H1 (cell line): ENCODE measurements around the gene DNAH12. TPM values are rescaled to one million over a fixed set of nuclear protein-coding genes. Genes with fewer than 3 reads are reported as not detected.

Experiments
- CTCF ChIA-PET: fragments of 300-600 bp; sonication (Branson Sonifier 250); formaldehyde crosslinking; loops from one replicate; lab custom pipeline; 2021; ENCODE audit not compliant: partially characterized antibody; lab: Charles Lee
- POLR2A ChIA-PET: fragments of 300-600 bp; sonication (Branson Sonifier 250); formaldehyde crosslinking; loops from one replicate; lab custom pipeline; 2021; ENCODE audit warnings: inconsistent platforms; ENCODE audit not compliant: partially characterized antibody; lab: Charles Lee
- DNase-seq, 2 experiments: peaks; one replicate each; pipeline versions ENCODE4 v3.0.0 to v3.0.0-alpha.2; 2010 to 2022; ENCODE audit warnings: low spot score in 2 of 2, low read depth in 1 of 2, mixed read lengths in 1 of 2
- FAIRE-seq: peaks from 2 replicates; lab custom pipeline; 2011; peaks lifted over from hg19 to GRCh38; lab: Jason Lieb, UNC
- H2AFZ ChIP-seq: 2 replicates; pipeline ENCODE4 v1.8.1; 2012; ENCODE audit warnings: low read length, inconsistent platforms
- H2AK5ac ChIP-seq: 2 replicates; pipeline ENCODE4 v1.6.1; 2013; ENCODE audit warnings: low read depth, low read length
- H2BK120ac ChIP-seq: replicated peaks from 2 replicates; pipeline ENCODE3; 2013; ENCODE audit warnings: low read depth, low read length, inconsistent platforms
- H2BK12ac ChIP-seq: 2 replicates; pipeline ENCODE4 v1.6.1; 2013; ENCODE audit warnings: low read depth, low read length
- H2BK15ac ChIP-seq: 2 replicates; pipeline ENCODE4 v1.6.1; 2013; ENCODE audit warnings: low read length
- H2BK20ac ChIP-seq: 2 replicates; pipeline ENCODE4 v1.6.1; 2013; ENCODE audit warnings: low read length
- H2BK5ac ChIP-seq: 2 replicates; pipeline ENCODE4 v1.6.1; 2013; ENCODE audit warnings: low read depth, low read length
- H3K14ac ChIP-seq: 2 replicates; pipeline ENCODE4 v1.6.1; 2013; ENCODE audit warnings: inconsistent platforms; ENCODE audit not compliant: insufficient read length
- H3K18ac ChIP-seq: 2 replicates; pipeline ENCODE4 v1.6.1; 2013; ENCODE audit warnings: low read length; ENCODE audit errors: extremely low read depth
- H3K23ac ChIP-seq: 2 replicates; pipeline ENCODE4 v1.6.1; 2013; ENCODE audit warnings: inconsistent platforms; ENCODE audit not compliant: insufficient read length
- H3K23me2 ChIP-seq: 2 replicates; pipeline ENCODE4 v1.6.1; 2013; ENCODE audit warnings: low read depth, low read length
- H3K27ac ChIP-seq: 2 replicates; pipeline ENCODE4 v1.6.1; 2011; ENCODE audit warnings: low read depth, low read length, inconsistent platforms
- H3K27me3 ChIP-seq, 4 experiments: replicated peaks in 1 of 4; 1 replicate in 1 of 4; 2 replicates in 3 of 4; pipeline versions ENCODE4 v1.6.1 to v1.8.1; 2011 to 2013; ENCODE audit warnings: low read length in 3 of 4, mild to moderate bottlenecking in 3 of 4, inconsistent platforms in 2 of 4, mixed read lengths in 2 of 4, moderate library complexity in 1 of 4; ENCODE audit not compliant: control insufficient read depth in 3 of 4, insufficient read depth in 3 of 4; ENCODE audit errors: extremely low read depth in 1 of 4
- H3K36me3 ChIP-seq, 4 experiments: 2 replicates each; pipeline versions ENCODE4 v1.6.1 to v1.8.1; 2011 to 2013; ENCODE audit warnings: mild to moderate bottlenecking in 4 of 4, low read length in 3 of 4, moderate library complexity in 2 of 4, control low read depth in 1 of 4, inconsistent platforms in 1 of 4; ENCODE audit not compliant: insufficient read depth in 4 of 4, control insufficient read depth in 2 of 4
- H3K4ac ChIP-seq: replicated peaks from 2 replicates; pipeline ENCODE3; 2013; ENCODE audit warnings: low read length, low read depth, mixed read lengths, inconsistent platforms; ENCODE audit not compliant: insufficient read length
- H3K4me1 ChIP-seq, 4 experiments: replicated peaks in 1 of 4; 1 replicate in 1 of 4; 2 replicates in 3 of 4; pipeline versions ENCODE4 v1.6.1 to v1.8.1; 2011 to 2013; ENCODE audit warnings: low read length in 3 of 4, inconsistent platforms in 2 of 4, mixed read lengths in 1 of 4; ENCODE audit not compliant: insufficient read depth in 4 of 4, control insufficient read depth in 3 of 4
- H3K4me2 ChIP-seq, 2 experiments: 2 replicates each; pipeline versions ENCODE4 v1.6.1 to v1.8.1; 2011 to 2013; ENCODE audit warnings: low read depth in 2 of 2, low read length in 2 of 2, control low read depth in 1 of 2, inconsistent platforms in 1 of 2, mild to moderate bottlenecking in 1 of 2; ENCODE audit not compliant: insufficient read depth in 1 of 2
- H3K4me3 ChIP-seq, 4 experiments: fragments of 200-600, 300-600 bp in 1 of 4; sonication (generic), shearing (Covaris generic), sonication (Bioruptor Twin) in 1 of 4; 2 replicates each; pipeline versions ENCODE4 v1.5.1 to v1.8.1; 2011 to 2016; ENCODE audit warnings: low read length in 4 of 4, low read depth in 3 of 4, control low read depth in 2 of 4, inconsistent platforms in 2 of 4, mild to moderate bottlenecking in 2 of 4, mixed read lengths in 1 of 4, moderate library complexity in 1 of 4; ENCODE audit not compliant: insufficient read depth in 2 of 4; ENCODE audit errors: extremely low read depth in 1 of 4
- H3K56ac ChIP-seq: replicated peaks from 2 replicates; pipeline ENCODE3; 2013; ENCODE audit warnings: low read depth, mild to moderate bottlenecking, mixed read lengths, low read length, inconsistent platforms; ENCODE audit not compliant: insufficient read length
- H3K79me1 ChIP-seq: 2 replicates; pipeline ENCODE4 v1.6.1; 2013; ENCODE audit warnings: low read depth, low read length, control low read depth
- H3K79me2 ChIP-seq, 2 experiments: 2 replicates each; pipeline versions ENCODE4 v1.6.1 to v1.8.1; 2012 to 2013; ENCODE audit warnings: low read length in 2 of 2, mild to moderate bottlenecking in 2 of 2, inconsistent platforms in 1 of 2; ENCODE audit not compliant: insufficient read depth in 2 of 2, control insufficient read depth in 1 of 2
- H3K9ac ChIP-seq, 4 experiments: replicated peaks in 1 of 4; 1 replicate in 1 of 4; 2 replicates in 3 of 4; pipeline versions ENCODE4 v1.6.1 to v1.8.1; 2011 to 2013; ENCODE audit warnings: low read depth in 3 of 4, low read length in 3 of 4, control low read depth in 2 of 4, mild to moderate bottlenecking in 2 of 4, moderate library complexity in 2 of 4, inconsistent platforms in 1 of 4; ENCODE audit errors: extremely low read depth in 1 of 4
- H3K9me3 ChIP-seq, 2 experiments: 2 replicates each; pipeline versions ENCODE4 v1.6.1 to v1.8.1; 2012 to 2013; ENCODE audit warnings: mild to moderate bottlenecking in 2 of 2, moderate library complexity in 2 of 2, control low read depth in 1 of 2, inconsistent platforms in 1 of 2, low read depth in 1 of 2, low read length in 1 of 2, mixed read lengths in 1 of 2; ENCODE audit not compliant: insufficient read depth in 2 of 2
- H4K20me1 ChIP-seq, 2 experiments: replicated peaks in 1 of 2; 2 replicates each; pipeline versions ENCODE3 to v1.8.1; 2011 to 2013; ENCODE audit warnings: inconsistent platforms in 2 of 2, low read length in 2 of 2, mild to moderate bottlenecking in 1 of 2; ENCODE audit not compliant: insufficient read depth in 2 of 2, control insufficient read depth in 1 of 2
- H4K5ac ChIP-seq: 2 replicates; pipeline ENCODE4 v1.6.1; 2013; ENCODE audit warnings: low read length, low read depth, mixed read lengths, inconsistent platforms; ENCODE audit not compliant: insufficient read length
- H4K8ac ChIP-seq: 2 replicates; pipeline ENCODE4 v1.8.0; 2013; ENCODE audit warnings: mild to moderate bottlenecking, moderate library complexity, low read length, inconsistent platforms; ENCODE audit not compliant: insufficient read depth; ENCODE audit errors: extremely low read depth
- H4K91ac ChIP-seq: replicated peaks from 2 replicates; pipeline ENCODE3; 2013; ENCODE audit warnings: low read length, mixed read lengths, inconsistent platforms; ENCODE audit not compliant: insufficient read length
- CHD1 ChIP-seq: IDR thresholded peaks from 2 replicates; pipeline ENCODE4 v1.6.1; 2012; ENCODE audit warnings: low read depth, low read length, improper control_type of control experiment
- FOSL1 ChIP-seq: IDR thresholded peaks from 2 replicates; pipeline ENCODE4 v1.6.1; 2011; ENCODE audit warnings: mild to moderate bottlenecking, low read depth, low read length, moderate library complexity; ENCODE audit not compliant: insufficient read depth
- HDAC6 ChIP-seq: IDR thresholded peaks from one replicate; pipeline ENCODE4 v1.7.1; 2012; ENCODE audit warnings: low read depth, mild to moderate bottlenecking, inconsistent platforms, low read length, moderate library complexity
- JUND ChIP-seq: IDR thresholded peaks from 2 replicates; pipeline ENCODE4 v1.6.1; 2011; ENCODE audit warnings: mild to moderate bottlenecking, improper control_type of control experiment, low read length
- KDM4A ChIP-seq: IDR thresholded peaks from one replicate; pipeline ENCODE4 v1.7.1; 2012; ENCODE audit warnings: low read depth, mild to moderate bottlenecking, moderate library complexity, low read length, inconsistent platforms; ENCODE audit not compliant: severe bottlenecking
- KDM5A ChIP-seq: fragments of 200-600 bp; IDR thresholded peaks from 2 replicates; pipeline ENCODE4 v1.7.1; 2012; ENCODE audit warnings: mild to moderate bottlenecking, low read length, inconsistent platforms, mixed read lengths
- NRF1 ChIP-seq: IDR thresholded peaks from 2 replicates; pipeline ENCODE4 v1.6.1; 2011; ENCODE audit warnings: mild to moderate bottlenecking, low read depth, low read length, improper control_type of control experiment
- POLR2A ChIP-seq, 2 experiments: IDR thresholded peaks; 1 replicate in 1 of 2; 2 replicates in 1 of 2; pipeline ENCODE4 v1.6.1; 2011; ENCODE audit warnings: low read depth in 2 of 2, low read length in 2 of 2, mild to moderate bottlenecking in 2 of 2; ENCODE audit errors: control extremely low read depth in 1 of 2
- RFX5 ChIP-seq: IDR thresholded peaks from 2 replicates; pipeline ENCODE4 v1.6.1; 2011; ENCODE audit warnings: low read depth, low read length, improper control_type of control experiment, borderline replicate concordance
- SIN3A ChIP-seq, 2 experiments: IDR thresholded peaks in 1 of 2; conservative IDR thresholded peaks in 1 of 2; 2 replicates each; pipeline ENCODE4 v1.6.1; 2011 to 2012; ENCODE audit warnings: low read length in 2 of 2, improper control_type of control experiment in 1 of 2, low read depth in 1 of 2, mild to moderate bottlenecking in 1 of 2
- SIRT6 ChIP-seq: IDR thresholded peaks from one replicate; pipeline ENCODE4 v1.7.1; 2012; ENCODE audit warnings: low read length, inconsistent platforms
- SUZ12 ChIP-seq: fragments of 200-600 bp; sonication (generic); IDR thresholded peaks from 2 replicates; pipeline ENCODE4 v1.6.1; 2012; ENCODE audit warnings: mild to moderate bottlenecking, inconsistent platforms, low read length, moderate library complexity, mixed read lengths
- WGBS, 2 experiments: shearing (Covaris generic) in 1 of 2; methylation state at CpG; one replicate each; pipeline versions ENCODE4 v1.1.6 to v1.1.7; 2013 to 2015; ENCODE audit warnings: low lambda C conversion rate in 2 of 2, mixed read lengths in 2 of 2, inconsistent platforms in 1 of 2, low coverage in 1 of 2, missing lambda C conversion rate in 1 of 2; ENCODE audit not compliant: insufficient replicate concordance in 2 of 2, insufficient coverage in 1 of 2, insufficient read length in 1 of 2; ENCODE audit errors: extremely low coverage in 1 of 2, missing lambda C conversion rate in 1 of 2; 5-methylcytosine and 5-hydroxymethylcytosine counted together
- polyA plus RNA-seq, 7 experiments: library from polyadenylated mRNA; depleted of rRNA in 3 of 7; stranded (reverse) in 5 of 7; unstranded in 2 of 7; fragments of >200 nt in 5 of 7; fragments of 200-250 nt in 2 of 7; gene quantifications; 1 replicate in 5 of 7; 2 replicates in 1 of 7; 4 replicates in 1 of 7; pipeline versions ENCODE4 v1.2.1 to v1.2.3, GENCODE V29; 2011 to 2013; ENCODE audit warnings: missing spikeins in 2 of 7, mixed read lengths in 2 of 7
- total RNA-seq: library from RNA; stranded (reverse); fragmentation: NEBNext Ultra II Directional; extraction: Animal tissue kit (Norgen Biotek cat#: 25700); gene quantifications from 2 replicates; pipeline ENCODE4 v1.2.1, GENCODE V29; 2021
- TF ChIP-seq, protein P1 (sequence below), 3 experiments: IDR thresholded peaks; 1 replicate in 2 of 3; 2 replicates in 1 of 3; pipeline versions ENCODE4 v1.5.1 to v1.6.1; 2011; ENCODE audit warnings: low read length in 3 of 3, mild to moderate bottlenecking in 3 of 3, inconsistent platforms in 2 of 3, low read depth in 1 of 3, moderate library complexity in 1 of 3; ENCODE audit not compliant: insufficient read depth in 1 of 3; ENCODE audit errors: control extremely low read depth in 1 of 3

DNAH12 gene
- total and polyA plus RNA-seq, 2 of the 8 experiments (the other 6 are each of a cell fraction or from before 2014, with no cell fraction given) = not detected

DNA sequence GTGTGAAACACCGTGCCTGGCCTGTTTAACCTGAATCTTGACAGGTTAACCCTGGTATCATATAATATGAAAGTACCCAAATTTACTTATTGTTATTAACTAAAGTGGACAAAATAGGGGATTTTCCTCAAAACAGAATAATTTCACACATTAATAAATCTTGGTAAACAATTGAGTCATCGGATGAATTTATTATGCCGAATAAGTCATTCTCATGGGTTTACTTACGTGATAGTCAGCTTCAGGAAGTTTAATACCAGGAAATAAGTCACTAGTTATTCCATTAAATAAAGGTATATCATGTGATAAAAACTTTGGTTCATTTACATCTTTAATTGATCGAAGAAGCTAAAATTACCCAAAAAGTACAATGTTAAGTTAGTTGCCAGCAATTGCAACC is 99.7 kb downstream of the DNAH12 start:
- H3K27ac ChIP-seq = no peak overlapping the region
- ChIA-PET CTCF (interaction anchor here (0.6 to 1.1 kb wide), 2 partner anchors 10 to 226 kb away, joined by 3 read pairs; no protein-coding TSS in a partner anchor), POLR2A (no interaction called here)
- no peak overlapping the region for H3K9ac ChIP-seq
- DNase-seq (no peak), FAIRE-seq (no peak)
- H2BK12ac ChIP-seq = no peak overlapping the region
- H3K4ac ChIP-seq = no peak overlapping the region
- no peaks in the 10 kb centered on the region for H3K27me3 ChIP-seq
- no peak overlapping the region for H2AK5ac ChIP-seq
- H2BK20ac ChIP-seq = no peak overlapping the region
- no peaks in the 10 kb centered on the region for H3K79me2 ChIP-seq
- 89% methylated on average over 5 of the region's 5 CpGs; no CpG with 5 or more reads in 1 of the 2 experiments for WGBS, 2 experiments
- H3K18ac ChIP-seq = no peak overlapping the region
- H4K8ac ChIP-seq = no peak overlapping the region
- no peaks in the 10 kb centered on the region for H4K20me1 ChIP-seq
- no peak overlapping the region for H2BK120ac ChIP-seq
- H3K56ac ChIP-seq = no peak overlapping the region
- no peak overlapping the region for H2BK15ac ChIP-seq
- H4K5ac ChIP-seq = no peak overlapping the region
- no peaks in the 10 kb centered on the region for H3K79me1 ChIP-seq
- no peak overlapping the region for H2AFZ ChIP-seq
- H3K23me2 ChIP-seq = no peaks in the 10 kb centered on the region
- H3K23ac ChIP-seq = no peak overlapping the region
- no peak overlapping the region for H4K91ac ChIP-seq
- H3K4me1 ChIP-seq = no peaks in the 10 kb centered on the region
- no peaks in the 10 kb centered on the region; a peak in 1 of 4 replicates for H3K9me3 ChIP-seq
- H3K4me3 ChIP-seq = no peak overlapping the region
- H3K4me2 ChIP-seq = no peak overlapping the region
- H2BK5ac ChIP-seq = no peak overlapping the region
- H3K36me3 ChIP-seq = no peaks in the 10 kb centered on the region
- H3K14ac ChIP-seq = no peak overlapping the region
- TF ChIP-seq NRF1 (no peak), KDM5A (no peak), SIN3A (conservative IDR thresholded peaks at IDR 0.05 in 1 of 2, IDR thresholded peaks at IDR 0.05 in 1 of 2; ENCODE audit: low read depth in 1 of 2, low read length in 2 of 2) (no peak), HDAC6 (no peak), POLR2A (IDR thresholded peaks at IDR 0.05; ENCODE audit: control extremely low read depth in 1 of 2, low read depth in 2 of 2, low read length in 2 of 2) (no peak), SUZ12 (no peak), SIRT6 (no peak), FOSL1 (no peak), RFX5 (no peak), JUND (no peak), CHD1 (no peak), KDM4A (no peak)
- TF ChIP-seq, protein P1, sequence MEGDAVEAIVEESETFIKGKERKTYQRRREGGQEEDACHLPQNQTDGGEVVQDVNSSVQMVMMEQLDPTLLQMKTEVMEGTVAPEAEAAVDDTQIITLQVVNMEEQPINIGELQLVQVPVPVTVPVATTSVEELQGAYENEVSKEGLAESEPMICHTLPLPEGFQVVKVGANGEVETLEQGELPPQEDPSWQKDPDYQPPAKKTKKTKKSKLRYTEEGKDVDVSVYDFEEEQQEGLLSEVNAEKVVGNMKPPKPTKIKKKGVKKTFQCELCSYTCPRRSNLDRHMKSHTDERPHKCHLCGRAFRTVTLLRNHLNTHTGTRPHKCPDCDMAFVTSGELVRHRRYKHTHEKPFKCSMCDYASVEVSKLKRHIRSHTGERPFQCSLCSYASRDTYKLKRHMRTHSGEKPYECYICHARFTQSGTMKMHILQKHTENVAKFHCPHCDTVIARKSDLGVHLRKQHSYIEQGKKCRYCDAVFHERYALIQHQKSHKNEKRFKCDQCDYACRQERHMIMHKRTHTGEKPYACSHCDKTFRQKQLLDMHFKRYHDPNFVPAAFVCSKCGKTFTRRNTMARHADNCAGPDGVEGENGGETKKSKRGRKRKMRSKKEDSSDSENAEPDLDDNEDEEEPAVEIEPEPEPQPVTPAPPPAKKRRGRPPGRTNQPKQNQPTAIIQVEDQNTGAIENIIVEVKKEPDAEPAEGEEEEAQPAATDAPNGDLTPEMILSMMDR (IDR thresholded peaks at IDR 0.05; ENCODE audit: control extremely low read depth in 1 of 3, insufficient read depth in 1 of 3, low read depth in 1 of 3, low read length in 3 of 3) = no peak
